Right kidney (tissue), 9 donors: ENCODE results near the gene SLC41A2.
"Not testable (repeated sequence)": the region's sequence is repeated elsewhere in the genome, so short reads cannot be mapped to it uniquely, and the experiment has no call there.

ENCODE experiments used
- DNase-seq: peaks from one replicate; pipeline ENCODE4 v3.0.0-alpha.2; 2016
- long read RNA-seq, 8 donors: transcript quantifications; one replicate each; lab custom pipeline, GENCODE V29; 2026

Gene SLC41A2, protein sequence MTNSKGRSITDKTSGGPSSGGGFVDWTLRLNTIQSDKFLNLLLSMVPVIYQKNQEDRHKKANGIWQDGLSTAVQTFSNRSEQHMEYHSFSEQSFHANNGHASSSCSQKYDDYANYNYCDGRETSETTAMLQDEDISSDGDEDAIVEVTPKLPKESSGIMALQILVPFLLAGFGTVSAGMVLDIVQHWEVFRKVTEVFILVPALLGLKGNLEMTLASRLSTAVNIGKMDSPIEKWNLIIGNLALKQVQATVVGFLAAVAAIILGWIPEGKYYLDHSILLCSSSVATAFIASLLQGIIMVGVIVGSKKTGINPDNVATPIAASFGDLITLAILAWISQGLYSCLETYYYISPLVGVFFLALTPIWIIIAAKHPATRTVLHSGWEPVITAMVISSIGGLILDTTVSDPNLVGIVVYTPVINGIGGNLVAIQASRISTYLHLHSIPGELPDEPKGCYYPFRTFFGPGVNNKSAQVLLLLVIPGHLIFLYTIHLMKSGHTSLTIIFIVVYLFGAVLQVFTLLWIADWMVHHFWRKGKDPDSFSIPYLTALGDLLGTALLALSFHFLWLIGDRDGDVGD
- long read RNA-seq, donor 1: 0 reads
- long read RNA-seq, donor 2: 0 reads
- long read RNA-seq, donor 3: 0 reads
- long read RNA-seq, donor 4: 0 reads
- long read RNA-seq, donor 5: 0 reads
- long read RNA-seq, donor 6, full-length matches to known transcripts: 2 of 2 reads
- long read RNA-seq, donor 6, partial matches to known transcripts: 0 of 2 reads
- long read RNA-seq, donor 6, other reads (novel, unspliced or antisense): 0 of 2 reads
- long read RNA-seq, donor 7, partial matches to known transcripts: 0 of 1 reads
- long read RNA-seq, donor 7, other reads (novel, unspliced or antisense): 0 of 1 reads
- long read RNA-seq, donor 8: 0 reads

DNA sequence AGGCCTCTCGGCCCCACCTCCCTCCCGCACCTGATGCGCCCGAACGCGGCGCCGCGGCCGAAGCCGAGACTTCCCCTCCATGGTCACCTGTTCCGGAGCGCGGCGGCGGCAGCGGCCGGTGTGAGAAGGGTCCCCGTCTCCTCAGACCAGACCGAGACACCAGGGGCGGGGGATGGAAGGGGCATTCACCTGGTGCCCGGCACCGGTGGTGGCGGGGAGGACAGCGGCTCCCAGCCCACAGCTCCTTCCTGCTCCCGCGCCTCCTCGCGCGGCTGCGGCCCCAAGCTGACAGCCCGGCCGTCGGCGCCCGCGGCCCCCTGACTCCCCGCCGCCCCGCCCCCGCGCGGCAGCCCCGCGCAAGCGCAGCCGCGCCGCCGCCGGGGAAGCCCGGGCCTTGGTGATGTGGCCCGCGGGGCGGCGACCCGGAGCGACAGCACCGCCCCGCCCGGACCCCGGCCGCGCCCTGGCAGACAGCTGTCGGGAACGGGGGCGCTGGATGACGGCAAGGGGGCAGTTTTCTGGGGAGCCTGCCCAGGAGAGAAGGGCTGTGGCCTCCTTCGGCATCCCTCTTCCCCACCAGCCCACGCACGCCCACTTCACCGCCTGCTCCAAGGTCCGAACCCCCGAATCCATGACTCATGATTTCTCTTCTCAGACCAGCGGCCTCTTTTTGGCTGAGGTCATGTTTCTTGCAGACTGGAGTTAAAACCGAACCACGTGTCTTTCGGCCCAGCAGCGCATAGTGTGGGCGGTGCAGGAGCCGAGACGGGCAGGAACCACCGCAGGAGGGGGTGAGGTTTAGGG is at the start of gene SLC41A2:
SLC41A2 (minus strand) TSS at position 290 of the 804 bp plus-strand sequence. CDS start 29,763 bp downstream, outside the sequence.
- peak; percentile 86 for DNase-seq

DNA sequence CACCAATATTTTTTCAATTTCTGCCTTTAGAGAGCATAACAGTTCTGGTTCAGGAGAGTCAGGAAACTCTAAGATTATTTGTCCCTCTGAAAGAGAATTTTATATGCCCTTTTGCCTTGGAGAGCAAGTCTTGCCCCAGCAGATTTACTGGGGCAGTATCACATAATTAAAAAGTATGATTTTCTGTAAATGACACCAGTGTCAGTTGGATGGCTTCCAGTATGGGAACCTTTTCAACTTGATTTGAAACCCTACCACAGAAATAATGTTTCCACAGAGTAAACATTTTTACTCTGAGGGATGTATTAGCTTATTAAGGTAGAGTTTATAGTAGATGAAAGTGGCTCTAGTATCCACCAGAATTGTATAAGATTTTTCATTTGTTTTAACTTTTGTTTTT is 43.4 kb upstream of the SLC41A2 start:
- no peak for DNase-seq

DNA sequence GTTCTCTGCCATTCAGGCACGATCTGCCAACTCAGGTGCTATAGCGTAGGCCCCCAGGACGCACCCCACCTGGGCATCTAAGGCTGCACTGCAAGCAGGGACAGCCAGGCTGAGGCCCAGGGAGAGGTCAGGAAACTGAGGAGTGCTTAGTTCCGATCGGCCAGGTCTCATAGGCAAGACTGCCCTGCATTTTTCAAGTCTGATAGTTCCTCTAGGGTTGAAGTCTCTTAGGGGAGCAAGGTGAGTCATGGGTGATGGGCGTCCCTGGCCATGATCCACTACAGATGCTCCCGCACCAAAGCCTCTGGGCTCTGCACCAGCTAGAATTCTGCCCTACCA is 41.2 kb upstream of the SLC41A2 start:
- no peak for DNase-seq

DNA sequence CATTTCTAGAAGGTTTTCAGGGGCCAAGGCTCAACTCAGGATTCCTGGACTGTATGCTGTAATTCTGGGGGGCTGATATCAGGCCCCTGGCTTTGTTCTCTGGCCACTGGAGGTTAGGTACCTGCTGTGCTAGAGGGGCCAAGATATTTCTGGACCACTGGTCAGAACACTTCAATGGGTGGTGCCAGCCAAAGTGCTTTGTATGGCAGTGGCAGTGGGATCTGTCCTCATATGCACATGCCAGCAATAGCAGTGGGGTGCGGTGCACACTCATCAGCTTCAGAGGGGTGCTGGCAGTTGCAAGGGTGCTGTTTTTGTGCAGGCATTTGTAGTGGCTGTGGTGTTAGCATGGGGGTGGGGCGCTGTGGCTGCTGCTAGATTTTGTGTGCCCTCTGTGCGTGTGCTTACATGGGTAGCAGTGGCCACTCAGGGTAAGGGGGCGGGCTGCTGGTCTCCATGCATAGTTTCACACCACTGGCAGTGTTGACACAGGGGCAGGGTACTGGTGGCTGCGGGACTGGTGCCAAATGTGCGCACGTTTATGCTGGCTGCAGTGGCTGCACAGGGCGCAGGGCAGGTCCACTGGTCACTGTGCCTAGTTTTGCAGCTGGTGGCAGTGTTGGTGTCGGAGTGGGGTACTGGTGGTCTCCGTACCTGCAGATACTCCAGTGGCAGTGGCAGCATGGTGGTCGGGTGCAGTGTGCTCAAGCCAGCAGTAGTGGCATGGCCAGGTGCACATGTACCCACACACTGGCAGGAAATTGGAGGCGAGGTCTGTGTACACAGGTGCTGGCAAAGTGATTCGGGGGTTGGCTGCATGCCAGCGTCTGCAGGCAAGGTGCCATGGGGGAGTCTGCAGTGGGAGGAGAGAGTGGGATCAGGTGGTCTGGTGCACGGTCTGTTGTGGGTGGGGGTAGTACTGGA is 40.6 kb upstream of the SLC41A2 start:
- DNase-seq: no peak

DNA sequence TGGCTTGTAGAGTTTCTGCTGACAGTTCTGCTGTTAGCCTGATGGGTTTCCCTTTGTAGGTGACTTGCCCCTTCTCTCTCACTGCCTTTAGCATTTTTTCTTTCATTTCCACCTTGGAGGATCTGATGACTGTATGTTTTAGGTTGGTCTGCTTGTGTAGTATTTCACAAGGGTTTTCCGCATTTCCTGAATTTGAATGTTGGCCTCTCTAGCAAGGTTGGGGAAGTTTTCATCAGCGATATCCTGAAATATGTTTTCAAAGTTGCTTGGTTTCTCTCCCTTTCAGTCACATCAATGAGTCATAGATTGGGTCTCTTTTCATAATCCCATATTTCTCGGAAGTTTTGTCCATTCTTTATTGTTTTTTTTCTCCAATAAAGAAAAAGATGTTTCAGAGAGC is 39.5 kb upstream of the SLC41A2 start:
- DNase-seq: no peak

DNA sequence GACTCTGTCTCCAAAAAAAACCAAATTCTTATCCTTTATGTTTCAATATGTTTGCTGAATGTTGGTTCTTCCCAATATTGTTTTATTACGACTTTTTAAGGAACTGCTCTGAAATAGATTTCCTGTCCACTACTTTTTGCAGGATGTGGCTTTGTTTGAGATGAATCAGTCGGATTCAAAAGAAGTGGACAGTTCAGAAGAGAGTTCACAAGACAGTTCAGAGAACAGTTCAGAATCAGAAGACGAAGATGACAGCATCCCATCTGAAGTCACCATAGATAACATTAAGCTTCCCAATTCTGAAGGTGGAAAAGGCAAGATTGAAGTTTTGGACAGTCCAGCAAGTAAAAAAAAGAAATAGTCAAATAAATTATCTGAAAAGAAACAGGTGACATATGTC is 36.2 kb upstream of the SLC41A2 start:
- no peak for DNase-seq

DNA sequence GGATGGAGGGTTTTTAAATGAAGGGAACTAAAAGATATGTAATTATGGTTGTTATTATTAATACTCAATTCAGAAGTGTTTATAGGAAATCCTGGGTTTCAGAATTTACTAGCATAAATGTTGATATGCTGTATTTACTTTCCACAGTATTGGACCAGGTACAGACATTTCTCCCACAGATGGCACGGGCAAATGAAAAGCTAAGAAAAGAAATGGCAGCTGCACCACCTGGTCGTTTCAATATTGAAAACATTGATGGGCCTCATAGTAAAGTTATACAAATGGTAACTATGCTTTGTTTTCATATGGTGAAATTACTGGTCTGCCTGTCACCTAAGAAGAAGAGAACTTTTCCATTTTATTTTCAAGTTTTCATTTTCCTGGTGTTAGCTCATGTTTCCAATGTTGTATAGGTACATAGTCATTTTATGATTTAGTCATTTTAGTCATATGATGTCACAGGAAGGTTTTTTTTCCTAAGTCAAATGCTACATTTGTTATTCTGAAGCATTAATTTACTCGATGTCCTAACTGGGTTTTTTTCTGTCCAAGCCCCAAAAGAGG is 33.6 kb upstream of the SLC41A2 start:
- no peak for DNase-seq

DNA sequence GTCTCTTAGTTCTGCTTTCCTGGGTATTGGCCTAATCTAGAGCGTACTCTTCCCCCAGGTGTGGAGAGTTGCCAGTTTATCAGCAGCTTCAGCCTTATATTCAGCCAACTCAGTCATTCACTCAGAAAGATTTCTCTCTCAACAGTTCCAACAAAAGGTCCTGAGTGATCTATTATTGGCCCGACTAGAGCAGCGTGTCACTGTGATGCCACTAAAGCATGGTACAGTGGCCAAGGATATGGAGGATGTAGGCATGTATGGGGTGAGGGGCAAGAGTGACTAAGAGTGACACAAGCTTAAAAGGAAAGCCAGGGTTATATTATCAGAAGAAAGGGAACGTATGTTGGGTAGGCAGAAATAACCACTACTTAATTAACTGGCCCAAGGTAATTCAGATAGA is 32.9 kb upstream of the SLC41A2 start:
- DNase-seq: no peak

DNA sequence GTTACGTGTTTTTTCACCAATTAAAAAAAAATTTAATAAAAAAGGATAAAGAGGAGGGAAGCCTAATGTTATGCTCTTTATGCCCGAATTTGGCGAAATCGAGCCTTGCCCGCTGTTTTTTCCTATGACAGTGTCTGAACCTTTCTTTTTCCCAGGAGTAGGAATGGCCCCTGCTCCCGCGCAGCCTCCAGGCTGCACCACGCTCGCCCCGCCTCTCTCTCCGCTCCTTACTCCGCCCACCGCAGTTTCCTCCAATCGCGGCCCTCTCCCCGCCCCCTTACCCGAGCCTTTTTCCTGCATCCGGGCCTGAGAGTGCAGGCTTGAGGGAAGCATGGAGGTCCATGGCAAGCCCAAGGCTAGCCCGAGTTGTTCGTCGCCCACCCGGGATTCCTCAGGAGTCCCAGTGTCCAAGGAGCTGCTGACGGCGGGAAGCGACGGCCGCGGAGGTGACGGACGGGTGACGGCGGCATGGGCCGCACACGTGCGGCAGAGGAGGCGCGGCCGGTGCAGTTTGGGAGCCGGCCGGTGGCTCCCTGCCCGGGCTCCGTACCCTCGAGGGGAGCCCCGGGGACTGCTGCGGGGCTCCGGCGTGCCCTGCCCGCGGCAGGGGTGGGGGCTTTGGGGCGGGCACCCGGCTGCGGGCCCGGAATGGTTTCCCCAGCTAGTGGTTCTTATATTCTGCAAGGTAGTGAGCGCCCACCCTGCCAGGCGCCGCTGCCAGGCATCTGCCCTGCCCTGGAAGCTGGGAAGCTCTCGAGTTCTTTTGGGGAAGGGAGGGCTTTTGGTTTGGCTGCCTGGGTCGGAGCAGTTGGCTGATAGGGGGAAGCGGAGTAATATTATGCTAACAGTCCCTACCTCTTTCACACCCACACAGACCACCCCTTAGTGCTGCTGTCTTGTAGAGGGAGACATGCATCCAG is 28.2 kb upstream of the SLC41A2 start, which contains the start of gene NOPCHAP1:
NOPCHAP1 (plus strand) TSS at position 295 of the 920 bp plus-strand sequence; CDS start at position 332, 37 bp downstream.
- DNase-seq: peak; percentile 92

DNA sequence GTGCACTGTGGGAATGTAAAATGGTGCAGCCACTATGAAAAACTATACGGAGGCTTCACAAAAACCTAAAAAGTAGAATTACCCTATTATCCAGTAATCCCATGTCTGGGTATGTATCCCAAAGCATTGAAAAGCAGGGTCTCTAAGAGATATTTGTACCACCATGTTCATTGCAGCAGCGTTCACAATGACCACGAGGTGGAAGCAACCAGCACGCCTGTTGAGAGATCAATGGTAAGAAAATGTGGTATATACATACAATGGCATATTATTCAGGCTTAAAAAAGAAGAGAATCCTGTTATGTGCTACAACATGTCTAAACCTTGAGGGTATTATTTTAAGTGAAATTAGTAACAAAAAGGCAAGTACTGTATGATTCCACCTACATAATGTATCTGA is 27.1 kb upstream of the SLC41A2 start:
- no peak for DNase-seq

DNA sequence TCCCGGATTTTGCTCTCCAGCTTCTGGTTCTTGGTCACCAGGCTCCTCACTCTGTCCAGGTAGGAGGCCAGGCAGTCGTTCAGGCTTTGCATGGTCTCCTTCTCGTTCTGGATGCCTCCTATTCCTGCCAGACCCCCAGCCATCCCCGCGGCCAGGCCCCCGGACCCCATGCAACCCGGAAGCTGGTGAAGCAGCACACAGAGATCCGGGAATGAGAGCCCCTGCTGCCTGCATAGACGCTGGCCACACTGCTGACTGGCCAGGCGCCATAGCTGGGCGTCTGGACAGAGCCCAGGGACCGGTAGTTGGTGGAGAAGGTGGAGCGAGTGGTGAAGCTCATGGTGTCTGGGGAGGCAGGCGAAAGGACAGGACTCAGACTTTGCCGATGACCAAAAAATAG is 19.6 kb upstream of the SLC41A2 start:
- DNase-seq: not testable (repeated sequence)

DNA sequence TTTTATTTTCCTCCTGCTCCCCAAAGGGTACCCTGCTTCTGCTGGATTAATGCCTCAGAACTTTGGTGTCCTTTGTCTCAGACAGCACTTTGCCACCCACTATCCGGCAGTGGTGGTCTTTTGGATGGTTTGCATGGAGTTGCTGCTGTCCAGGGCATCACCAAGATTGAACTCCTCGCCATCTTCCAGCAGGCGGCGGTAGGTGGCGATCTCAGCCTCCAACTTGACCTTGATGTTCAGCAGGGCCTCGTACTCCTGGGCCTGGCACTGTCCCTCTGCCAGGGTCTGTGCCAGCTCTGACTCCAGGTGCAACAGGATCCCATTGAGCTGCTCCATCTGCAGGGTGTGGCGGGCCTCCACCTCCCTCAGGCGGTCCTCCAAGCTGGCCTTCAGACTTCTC is 18.6 kb upstream of the SLC41A2 start:
- DNase-seq: no peak

DNA sequence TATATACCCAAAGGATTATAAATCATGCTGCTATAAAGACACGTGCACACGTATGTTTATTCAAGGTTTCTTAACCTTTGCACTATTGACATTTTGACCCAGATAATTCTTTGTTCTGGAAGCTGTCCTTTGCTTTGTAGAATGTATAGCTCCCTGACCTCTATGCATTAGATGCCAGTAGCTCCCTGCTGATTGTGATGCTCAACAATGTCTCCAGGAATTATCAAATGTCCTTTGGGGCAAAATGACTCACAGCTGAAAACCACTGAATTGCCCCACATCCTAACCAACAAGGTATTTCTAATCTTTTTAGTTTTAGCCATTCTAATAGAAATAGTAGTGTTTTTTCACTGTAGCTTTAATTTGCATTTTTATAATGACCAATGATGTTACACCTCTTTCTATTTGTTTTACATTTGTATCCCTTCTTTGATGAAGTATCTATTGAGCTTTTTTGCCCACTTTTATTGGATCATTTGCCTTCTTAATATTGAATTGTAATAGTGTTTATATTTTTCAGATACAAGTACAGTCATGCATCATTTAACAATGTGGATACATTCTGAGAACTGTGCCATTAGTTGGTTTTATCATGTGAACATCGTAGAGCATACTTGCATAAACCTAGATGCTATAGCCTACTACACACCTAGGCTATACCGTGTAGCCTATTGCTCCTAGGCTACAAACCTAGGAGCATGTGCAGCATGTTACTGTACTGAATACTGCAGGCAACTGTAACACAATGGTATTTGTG is 17.7 kb upstream of the SLC41A2 start:
- DNase-seq: no peak

DNA sequence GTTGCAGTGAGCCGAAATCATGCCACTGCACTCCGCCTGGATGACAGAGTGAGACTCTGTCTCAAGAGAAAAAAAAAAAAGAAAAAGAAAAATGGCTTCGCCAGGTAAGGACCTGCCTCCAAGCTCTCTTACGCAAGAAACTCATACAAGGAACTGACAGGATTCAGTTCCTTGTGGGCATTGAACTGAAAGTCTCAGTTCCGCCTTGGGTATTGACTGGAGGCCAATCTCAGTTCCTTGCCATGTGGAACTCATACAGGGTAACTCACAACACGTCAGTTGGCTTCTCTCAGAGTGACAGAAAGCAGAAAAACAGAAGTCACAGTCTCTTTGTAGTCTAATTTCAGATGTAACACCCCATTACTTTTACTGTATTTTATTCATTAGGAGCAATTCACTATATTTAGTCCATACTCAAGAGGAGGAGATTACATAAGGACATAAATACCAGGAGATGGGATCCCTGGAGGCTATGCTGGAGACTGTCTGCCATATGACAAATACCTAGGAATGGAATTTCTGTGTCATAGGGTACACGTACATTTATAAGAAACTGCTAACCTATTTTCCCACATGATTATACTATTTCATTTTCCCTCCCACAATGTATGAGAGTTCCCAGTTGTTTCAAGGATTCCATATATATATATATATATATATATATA is 16.7 kb upstream of the SLC41A2 start:
- DNase-seq: no peak

DNA sequence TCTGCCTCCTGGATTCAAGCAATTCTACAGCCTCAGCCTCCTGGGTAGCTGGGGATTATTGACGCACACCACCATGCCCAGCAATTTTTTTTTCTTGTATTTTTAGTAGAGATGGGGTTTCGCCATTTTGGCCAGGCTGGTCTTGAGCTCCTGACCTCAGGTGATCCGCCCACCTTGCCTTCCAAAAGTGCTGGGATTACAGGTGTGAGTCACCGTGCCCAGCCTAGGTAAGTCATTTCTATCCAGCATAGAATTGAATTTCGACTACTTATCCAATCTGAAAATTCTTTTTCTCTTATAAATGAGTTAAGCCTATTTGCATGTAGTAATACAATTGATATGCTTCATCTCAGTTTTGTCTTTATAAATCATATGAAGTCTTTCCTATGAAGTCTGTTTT is 15.2 kb upstream of the SLC41A2 start:
- no peak for DNase-seq

DNA sequence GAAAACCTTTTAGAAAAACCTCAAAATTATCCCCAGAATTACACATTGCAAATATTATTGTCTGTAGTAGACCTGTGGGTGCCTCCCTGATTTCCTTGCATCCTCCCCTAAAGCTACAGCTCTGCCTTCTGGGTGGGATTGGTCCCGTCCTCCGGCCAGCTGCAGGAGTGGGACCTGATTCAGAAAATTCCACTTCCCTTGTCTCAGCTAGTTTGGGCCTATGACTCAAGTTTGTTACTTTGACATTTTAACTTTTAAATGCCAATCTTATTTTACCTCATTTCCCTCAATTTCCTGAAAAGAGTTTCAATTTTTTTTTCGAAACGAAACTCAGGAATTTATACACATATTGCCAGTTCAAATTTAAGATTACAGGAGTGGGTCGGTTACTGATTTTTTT is 13.2 kb upstream of the SLC41A2 start:
- DNase-seq: no peak

DNA sequence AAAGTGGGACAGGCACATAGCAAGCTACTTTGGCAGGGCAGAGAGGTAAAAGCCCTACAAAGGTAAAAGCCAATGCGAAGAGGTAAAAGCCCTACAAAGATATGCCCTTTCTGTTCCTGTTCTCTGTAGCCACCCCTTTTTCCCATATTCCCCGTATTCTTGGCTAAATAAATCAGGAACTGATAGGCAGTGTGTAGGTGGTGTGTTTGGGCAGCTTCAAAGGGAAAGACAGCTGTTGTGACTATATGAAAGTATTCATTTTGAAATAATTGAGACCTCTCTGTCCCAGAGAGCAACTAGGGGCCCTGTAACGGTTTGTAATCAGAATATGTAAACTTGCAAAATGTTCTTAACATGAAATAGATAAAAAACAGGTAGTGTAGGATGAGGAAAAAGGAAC is 11.3 kb upstream of the SLC41A2 start:
- no peak for DNase-seq

DNA sequence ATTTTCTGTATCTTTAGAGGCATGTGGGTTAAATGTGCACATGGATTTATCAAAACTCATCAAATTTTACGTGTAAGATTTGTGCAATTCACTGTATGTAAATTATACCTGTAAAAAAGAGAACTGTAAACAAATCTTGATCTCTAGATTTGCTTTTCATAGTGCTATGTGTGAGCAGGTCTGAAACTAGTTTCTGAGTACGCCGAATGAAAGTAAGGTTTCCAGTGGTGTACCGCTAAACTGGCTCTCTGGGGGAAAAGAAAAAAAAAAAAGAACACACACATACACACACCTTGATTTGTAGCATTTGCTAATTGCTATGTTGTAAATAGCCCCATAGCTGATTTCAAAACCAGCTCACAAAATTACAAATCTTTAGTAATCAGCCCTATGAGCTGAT is 8.6 kb upstream of the SLC41A2 start:
- no peak for DNase-seq

DNA sequence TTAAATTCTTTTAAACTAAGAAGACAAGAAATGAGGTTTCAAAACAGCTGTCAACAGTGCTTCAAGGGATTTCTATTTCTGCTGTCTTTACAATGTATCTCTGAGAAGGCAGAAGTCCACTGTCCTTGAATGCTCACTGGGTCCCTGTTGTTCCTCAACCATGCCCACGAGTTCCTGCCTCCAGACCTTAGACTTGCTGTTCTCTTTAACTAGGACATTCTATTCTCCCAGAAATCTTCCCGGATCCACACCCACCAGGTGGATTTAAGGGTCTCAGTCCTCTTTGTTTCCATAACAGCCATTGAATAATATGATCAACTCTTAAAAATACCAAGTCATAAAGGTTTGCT is 6.7 kb upstream of the SLC41A2 start:
- DNase-seq: no peak
